Gastroesophageal sphincter (tissue), 4 donors: ENCODE data around the gene FNDC11. TPM values are rescaled to one million over a fixed set of nuclear protein-coding genes. Genes with fewer than 3 reads are reported as not detected.

ENCODE experiments used
- ATAC-seq: fragments of 150-250 bp; one replicate; pipeline ENCODE4 v1.9.1; 2016; ENCODE audit warnings: mild to moderate bottlenecking, moderate library complexity
- H3K27ac ChIP-seq, 4 donors: fragments of 200-600 bp; sonication (generic) in 3 of 4; 1 replicate in 3 of 4; 2 replicates in 1 of 4; pipeline ENCODE4 v1.5.1; 2016 to 2019
- H3K27me3 ChIP-seq: fragments of 200-600 bp; sonication (generic); one replicate; pipeline ENCODE4 v1.5.1; 2019
- H3K36me3 ChIP-seq, 2 donors: fragments of 200-600 bp; sonication (generic); one replicate each; pipeline ENCODE4 v1.5.1; 2019; ENCODE audit warnings: control low read depth in 1 of 2
- H3K4me1 ChIP-seq, 3 donors: fragments of 200-600 bp; sonication (generic); 1 replicate in 2 of 3; 2 replicates in 1 of 3; pipeline ENCODE4 v1.5.1; 2016 to 2019; ENCODE audit warnings: control low read depth in 2 of 3
- H3K4me3 ChIP-seq, 2 donors: fragments of 200-600 bp; sonication (generic); one replicate each; pipeline ENCODE4 v1.5.1; 2019; ENCODE audit warnings: mild to moderate bottlenecking in 1 of 2, moderate library complexity in 1 of 2
- H3K9me3 ChIP-seq, 3 donors: fragments of 200-600 bp; sonication (generic); one replicate each; pipeline ENCODE4 v1.5.1; 2017 to 2019; ENCODE audit warnings: control low read depth in 2 of 3
- EP300 ChIP-seq: sonication (generic); formaldehyde crosslinking; IDR thresholded peaks from one replicate; pipeline ENCODE4 v1.6.1; 2017; ENCODE audit warnings: antibody characterized with exemption, mild to moderate bottlenecking
- POLR2A ChIP-seq, 2 donors: fragments of 450-650 bp; IDR thresholded peaks; one replicate each; pipeline ENCODE4 v1.6.1; 2017; ENCODE audit warnings: antibody characterized with exemption in 2 of 2, mild to moderate bottlenecking in 2 of 2, moderate library complexity in 1 of 2
- POLR2AphosphoS5 ChIP-seq: sonication (generic); formaldehyde crosslinking; IDR thresholded peaks from one replicate; pipeline ENCODE4 v1.6.1; 2017; ENCODE audit warnings: antibody characterized with exemption
- WGBS, 2 donors: methylation state at CpG; one replicate each; pipeline ENCODE4 v1.1.5; 2018; ENCODE audit warnings: low coverage in 1 of 2; 5-methylcytosine and 5-hydroxymethylcytosine counted together
- total RNA-seq, 4 donors: library from RNA; depleted of rRNA; stranded (reverse); fragments of >200 nt; gene quantifications; one replicate each; pipeline ENCODE4 v1.1.0, GENCODE V29; 2016
- TF ChIP-seq, protein P1 (sequence below), 4 experiments: fragments of 200-600 bp in 2 of 4; fragments of 450-650 bp in 2 of 4; sonication (generic) in 1 of 4; IDR thresholded peaks; one replicate each; pipeline ENCODE4 v1.5.1; 2017 to 2019; ENCODE audit warnings: antibody characterized with exemption in 4 of 4, mild to moderate bottlenecking in 2 of 4, moderate library complexity in 2 of 4

Gene FNDC11
- total RNA-seq, 4 donors from 2014 or later, result 0.27 TPM; not detected in 3

DNA sequence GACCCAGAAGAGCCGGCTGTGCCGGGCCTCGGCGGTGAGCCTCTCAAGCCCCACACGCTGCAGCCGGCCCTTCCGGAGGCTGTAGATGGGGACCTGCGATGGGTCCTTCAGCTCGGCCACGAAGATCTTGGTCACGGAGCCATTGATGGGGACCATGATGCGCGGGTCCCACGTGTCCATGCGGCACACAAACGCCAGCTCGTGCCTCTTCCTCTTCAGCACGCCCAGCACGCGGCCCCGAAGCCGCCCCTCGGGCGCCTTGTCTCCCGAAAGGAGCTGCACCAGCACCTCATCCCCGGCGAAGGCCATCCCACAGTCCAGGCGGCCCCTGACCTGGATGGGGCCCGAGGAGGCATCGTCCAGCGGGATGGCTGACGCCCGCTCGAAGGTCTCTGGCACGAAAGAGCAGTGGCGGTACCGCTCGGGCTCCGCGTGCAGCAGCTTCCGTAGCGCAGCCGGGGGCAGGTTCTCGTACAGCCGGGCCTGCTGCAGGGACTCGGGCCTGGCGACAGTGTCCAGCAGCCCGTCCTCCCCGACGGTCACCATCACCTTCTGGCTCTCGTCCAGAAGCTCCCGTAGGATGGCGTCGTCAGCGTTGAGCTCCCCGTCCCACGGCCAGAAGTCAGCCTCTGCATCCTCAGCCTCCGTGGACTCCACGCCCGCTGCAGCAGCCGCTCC is 11.2 kb downstream of the FNDC11 start:
- 80% methylated on average over 1 of the region's 61 CpGs; no CpG with 5 or more reads in 1 of the 2 donors for WGBS, 2 donors
- Histone ChIP-seq H3K4me1 (peaks cover 0 to 11% (median 0%) of the 10 kb centered on the region in 3 donors), H3K27ac (no peak overlapping the region), H3K27me3 (no peaks in the 10 kb centered on the region), H3K36me3 (peaks cover 0 to 81% of the 10 kb centered on the region in 2 donors), H3K9me3 (no peaks in the 10 kb centered on the region), H3K4me3 (no peak overlapping the region)
- ATAC-seq, result no peak
- TF ChIP-seq POLR2AphosphoS5, result no peak
- TF ChIP-seq POLR2A (IDR thresholded peaks at IDR 0.05), result no peak

DNA sequence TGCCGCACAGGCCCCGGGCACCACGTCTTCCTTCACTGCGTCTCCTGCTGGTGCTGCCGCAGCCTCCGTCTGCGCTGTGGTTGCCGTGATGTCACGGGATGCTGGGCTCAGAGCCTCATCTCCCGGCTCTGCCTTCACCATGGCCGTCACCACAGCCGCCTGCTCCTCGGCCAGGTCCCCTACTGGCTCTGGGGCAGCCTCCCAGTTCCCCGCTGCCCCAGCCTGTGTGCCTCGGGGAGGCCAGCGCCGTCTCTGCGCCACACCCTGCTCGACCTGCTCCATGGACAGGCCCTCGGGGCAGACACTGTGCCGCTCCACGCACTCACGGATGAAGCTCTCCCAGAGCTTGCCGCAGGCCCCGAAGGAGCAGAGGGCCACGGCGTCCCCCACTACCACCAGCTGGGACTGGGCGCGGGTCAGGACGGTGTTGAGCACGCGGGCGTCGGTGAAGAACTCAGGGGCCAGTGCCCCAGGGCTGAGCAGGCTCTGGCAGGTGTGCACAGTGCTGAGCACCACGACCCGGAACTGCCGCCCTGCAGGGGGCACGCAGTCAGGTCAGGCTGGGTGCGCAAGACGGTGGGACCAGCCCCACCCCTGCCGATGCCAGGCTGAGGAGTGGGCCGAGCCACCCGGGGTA is 11.9 kb downstream of the FNDC11 start:
- Histone ChIP-seq H3K4me3 (no peak overlapping the region), H3K27me3 (no peaks in the 10 kb centered on the region), H3K9me3 (no peaks in the 10 kb centered on the region), H3K36me3 (peaks cover 0 to 75% of the 10 kb centered on the region in 2 donors), H3K27ac (no peak overlapping the region), H3K4me1 (peaks cover 0 to 11% (median 0%) of the 10 kb centered on the region in 3 donors)
- TF ChIP-seq POLR2AphosphoS5 (no peak), POLR2A (IDR thresholded peaks at IDR 0.05) (no peak), EP300 (no peak)
- TF ChIP-seq, protein P1, sequence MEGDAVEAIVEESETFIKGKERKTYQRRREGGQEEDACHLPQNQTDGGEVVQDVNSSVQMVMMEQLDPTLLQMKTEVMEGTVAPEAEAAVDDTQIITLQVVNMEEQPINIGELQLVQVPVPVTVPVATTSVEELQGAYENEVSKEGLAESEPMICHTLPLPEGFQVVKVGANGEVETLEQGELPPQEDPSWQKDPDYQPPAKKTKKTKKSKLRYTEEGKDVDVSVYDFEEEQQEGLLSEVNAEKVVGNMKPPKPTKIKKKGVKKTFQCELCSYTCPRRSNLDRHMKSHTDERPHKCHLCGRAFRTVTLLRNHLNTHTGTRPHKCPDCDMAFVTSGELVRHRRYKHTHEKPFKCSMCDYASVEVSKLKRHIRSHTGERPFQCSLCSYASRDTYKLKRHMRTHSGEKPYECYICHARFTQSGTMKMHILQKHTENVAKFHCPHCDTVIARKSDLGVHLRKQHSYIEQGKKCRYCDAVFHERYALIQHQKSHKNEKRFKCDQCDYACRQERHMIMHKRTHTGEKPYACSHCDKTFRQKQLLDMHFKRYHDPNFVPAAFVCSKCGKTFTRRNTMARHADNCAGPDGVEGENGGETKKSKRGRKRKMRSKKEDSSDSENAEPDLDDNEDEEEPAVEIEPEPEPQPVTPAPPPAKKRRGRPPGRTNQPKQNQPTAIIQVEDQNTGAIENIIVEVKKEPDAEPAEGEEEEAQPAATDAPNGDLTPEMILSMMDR (IDR thresholded peaks at IDR 0.05), result no peak
- ATAC-seq, result no peak
- WGBS, 2 donors, result 100% methylated on average over 2 of the region's 43 CpGs; no CpG with 5 or more reads in 1 of the 2 donors

DNA sequence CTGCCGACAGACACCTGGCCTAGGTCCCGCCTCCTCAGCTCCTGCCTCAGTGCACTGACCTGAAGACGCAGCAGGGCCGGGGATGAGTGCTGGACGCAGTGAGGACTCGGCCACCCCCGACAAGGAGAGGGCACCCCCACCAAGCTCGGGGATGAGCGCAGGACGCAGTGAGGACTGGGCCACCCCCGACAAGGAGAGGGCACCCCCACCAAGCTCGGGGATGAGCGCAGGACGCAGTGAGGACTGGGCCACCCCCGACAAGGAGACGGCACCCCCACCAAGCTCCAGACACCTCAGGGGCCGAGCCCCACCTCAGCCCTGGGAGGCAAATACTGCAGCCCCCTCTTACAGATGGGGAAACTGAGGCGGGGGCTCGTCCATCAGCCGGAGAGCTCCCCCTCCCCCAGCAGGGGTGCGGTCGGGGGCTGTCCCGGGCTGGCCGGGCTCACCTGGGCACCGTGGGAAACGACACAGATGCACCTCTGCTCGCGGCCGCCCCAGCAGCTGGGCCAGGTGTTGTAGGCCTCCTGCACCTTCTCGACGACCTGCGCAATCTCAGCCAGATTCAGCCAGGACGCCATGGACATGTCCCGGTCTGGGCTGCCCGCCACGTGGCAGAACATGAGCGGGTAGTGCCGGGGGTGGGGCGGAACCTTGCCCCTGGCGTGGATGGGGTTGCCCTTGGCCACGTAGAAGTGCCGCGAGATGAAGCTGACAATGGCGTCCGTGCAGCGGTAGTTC is 12.6 kb downstream of the FNDC11 start:
- no peak overlapping the region for H3K4me3 ChIP-seq
- H3K36me3 ChIP-seq, result peaks cover 0 to 67% of the 10 kb centered on the region in 2 donors
- ATAC-seq, result peak; percentile 32
- H3K27me3 ChIP-seq, result no peaks in the 10 kb centered on the region
- H3K27ac ChIP-seq, result no peak overlapping the region
- peaks cover 0 to 11% (median 0%) of the 10 kb centered on the region in 3 donors for H3K4me1 ChIP-seq
- H3K9me3 ChIP-seq, result no peaks in the 10 kb centered on the region
- TF ChIP-seq POLR2AphosphoS5 (no peak), POLR2A (IDR thresholded peaks at IDR 0.05) (no peak), EP300 (no peak)
- TF ChIP-seq, protein P1 (IDR thresholded peaks at IDR 0.05), result no peak
- 69% methylated on average over 4 of the region's 46 CpGs; no CpG with 5 or more reads in 1 of the 2 donors for WGBS, 2 donors

DNA sequence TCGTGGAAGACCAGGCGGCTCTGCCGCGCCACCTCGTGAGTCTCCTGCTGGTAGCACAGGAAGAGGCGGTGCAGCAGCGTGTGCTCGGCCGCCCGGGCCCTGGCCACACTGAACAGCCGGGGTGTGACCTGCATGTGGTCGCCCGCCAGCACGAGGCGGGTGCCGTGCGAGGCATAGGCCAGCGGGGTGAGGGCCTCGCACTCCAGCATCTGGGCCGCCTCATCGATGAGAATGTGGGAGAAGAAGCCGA is 13.1 kb downstream of the FNDC11 start:
- no peak overlapping the region for H3K27ac ChIP-seq
- H3K27me3 ChIP-seq, result no peaks in the 10 kb centered on the region
- H3K4me1 ChIP-seq, result peaks cover 0 to 14% (median 0%) of the 10 kb centered on the region in 3 donors
- TF ChIP-seq POLR2A (IDR thresholded peaks at IDR 0.05) (no peak), POLR2AphosphoS5 (no peak), EP300 (no peak)
- TF ChIP-seq, protein P1 (IDR thresholded peaks at IDR 0.05), result no peak
- peaks cover 0 to 66% of the 10 kb centered on the region in 2 donors for H3K36me3 ChIP-seq
- no peak overlapping the region for H3K4me3 ChIP-seq
- H3K9me3 ChIP-seq, result no peaks in the 10 kb centered on the region
- ATAC-seq, result no peak
- 80% methylated on average over 1 of the region's 22 CpGs; no CpG with 5 or more reads in 1 of the 2 donors for WGBS, 2 donors

DNA sequence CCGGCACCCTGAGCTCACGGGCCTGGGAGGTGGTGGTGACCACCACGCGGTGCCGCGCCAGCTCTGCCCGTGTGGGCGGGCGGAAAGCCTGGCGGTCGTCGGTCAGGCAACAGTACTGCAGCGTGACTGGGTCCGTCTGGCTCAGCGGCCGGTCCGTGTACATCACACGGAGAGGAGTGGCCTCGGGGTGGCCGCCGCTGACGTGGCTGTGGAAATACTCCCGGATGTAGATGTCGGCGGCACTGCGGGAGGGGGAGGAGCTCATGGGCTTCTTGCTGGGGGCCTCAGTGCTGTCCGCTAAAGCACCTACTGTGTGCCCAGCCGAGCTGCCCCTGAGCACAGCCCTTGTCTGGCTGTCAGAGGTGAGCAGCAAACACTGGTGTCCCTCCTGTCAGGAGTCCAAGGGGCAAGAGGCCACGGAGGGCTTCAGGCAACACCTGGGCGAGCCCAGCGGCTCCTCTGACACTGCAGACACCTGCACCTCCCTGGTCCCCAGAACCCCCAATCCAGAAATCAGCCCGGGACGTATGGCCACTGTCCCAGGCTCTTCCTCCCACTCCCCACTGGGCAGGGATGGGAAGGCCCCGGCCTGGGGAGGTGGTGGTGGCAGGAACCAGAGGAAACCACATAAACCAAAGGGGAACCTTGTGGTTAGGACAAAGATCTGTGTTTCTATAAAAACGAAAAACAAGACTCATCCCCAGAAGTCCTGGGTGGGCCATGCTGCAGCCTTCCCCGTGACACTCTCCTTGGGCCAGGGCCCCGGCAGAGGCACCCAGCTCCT is 13.6 kb downstream of the FNDC11 start:
- H3K36me3 ChIP-seq, result peaks cover 0 to 66% of the 10 kb centered on the region in 2 donors
- 70% methylated on average over 3 of the region's 37 CpGs; no CpG with 5 or more reads in 1 of the 2 donors for WGBS, 2 donors
- H3K27me3 ChIP-seq, result no peaks in the 10 kb centered on the region
- H3K27ac ChIP-seq, result no peak overlapping the region
- peaks cover 0 to 19% (median 0%) of the 10 kb centered on the region in 3 donors for H3K4me1 ChIP-seq
- H3K4me3 ChIP-seq, result no peak overlapping the region
- TF ChIP-seq EP300, result no peak
- TF ChIP-seq, protein P1 (IDR thresholded peaks at IDR 0.05), result no peak
- no peak for TF ChIP-seq POLR2A (IDR thresholded peaks at IDR 0.05)
- no peak for TF ChIP-seq POLR2AphosphoS5
- peak; percentile 25 for ATAC-seq
- no peaks in the 10 kb centered on the region for H3K9me3 ChIP-seq
